Esophagus squamous epithelium (tissue), 4 donors: Measurements from ENCODE around the gene ZNF787.

Experiments used
- CTCF ChIP-seq, 6 experiments: fragments of 450-650 bp in 4 of 6; fragments of 200-600 bp in 2 of 6; sonication (generic) in 2 of 6; IDR thresholded peaks; one replicate each; pipeline ENCODE4 v1.5.1; 2016 to 2019; ENCODE audit warnings: antibody characterized with exemption in 6 of 6, mild to moderate bottlenecking in 4 of 6, moderate library complexity in 4 of 6
- POLR2A ChIP-seq, 4 donors: fragments of 450-650 bp; IDR thresholded peaks; one replicate each; pipeline ENCODE4 v1.6.1; 2017; ENCODE audit warnings: antibody characterized with exemption in 4 of 4, mild to moderate bottlenecking in 4 of 4, moderate library complexity in 3 of 4

GRCh38 chr19:56145698-56146097 is 24.6 kb upstream of the ZNF787 start:
- TF ChIP-seq CTCF (IDR thresholded peaks at IDR 0.05), result no peak
- no peak for TF ChIP-seq POLR2A (IDR thresholded peaks at IDR 0.05)
